Lower lobe of right lung (tissue), 2 donors: Measurements from ENCODE around the gene NRBP1. TPM values are rescaled to one million over a fixed set of nuclear protein-coding genes. Genes with fewer than 3 reads are reported as not detected.
A peak's percentile ranks its signal among the peaks of the same experiment; 100 is the strongest.

Source experiments
- ATAC-seq, 2 donors: fragments of 200-7000 bp; cut with Tn5 transposase; one replicate each; pipeline ENCODE4 v1.9.1; 2020 to 2022; ENCODE audit warnings: mild to moderate bottlenecking in 2 of 2, moderate library complexity in 2 of 2
- DNase-seq: peaks from one replicate; pipeline ENCODE4 v3.0.0-alpha.2; 2020
- H3K27ac ChIP-seq: fragments of 200-600 bp; one replicate; pipeline ENCODE4 v1.8.0; 2022
- H3K27me3 ChIP-seq: fragments of 200-600 bp; one replicate; pipeline ENCODE4 v1.8.0; 2022; ENCODE audit warnings: low read depth
- H3K36me3 ChIP-seq: fragments of 200-600 bp; one replicate; pipeline ENCODE4 v1.8.0; 2022; ENCODE audit warnings: mild to moderate bottlenecking
- H3K4me1 ChIP-seq: fragments of 200-600 bp; one replicate; pipeline ENCODE4 v1.8.0; 2022
- H3K4me3 ChIP-seq: fragments of 200-600 bp; one replicate; pipeline ENCODE4 v1.8.0; 2022; ENCODE audit warnings: mild to moderate bottlenecking
- H3K9me3 ChIP-seq: fragments of 200-600 bp; one replicate; pipeline ENCODE4 v1.8.0; 2022
- CTCF ChIP-seq: fragments of 200-600 bp; IDR thresholded peaks from one replicate; pipeline ENCODE4 v1.8.0; 2022; ENCODE audit warnings: antibody characterized with exemption, mild to moderate bottlenecking
- intact Hi-C: fragments of 100-400 bp; cut with DNase I; formaldehyde crosslinking; loops from one replicate; pipeline ENCODE4 v1.11.0; 2022
- total RNA-seq: library from RNA; stranded (reverse); fragmentation: NEBNext Ultra II Directional; extraction: Animal tissue kit (Norgen Biotek cat#: 25700); gene quantifications from one replicate; pipeline ENCODE4 v1.2.1, GENCODE V29; 2021
- donor health status: DM: no; HTN: yes; CAD: no; lungs with severe emphysema.

The NRBP1 gene
- total RNA-seq, 1 donor from 2014 or later, result 66.5 TPM

GRCh38 chr2:27485496-27485895, 57.1 kb downstream of the NRBP1 start:
- intact Hi-C loops, result no loop called here
- DNase-seq (no peak), ATAC-seq (no peak)
- H3K27me3 ChIP-seq, result no peaks in the 10 kb centered on the region
- H3K27ac ChIP-seq, result no peak overlapping the region
- no peaks in the 10 kb centered on the region for H3K9me3 ChIP-seq
- no peak overlapping the region for H3K4me3 ChIP-seq
- peaks cover 45% of the 10 kb centered on the region for H3K36me3 ChIP-seq
- TF ChIP-seq CTCF, result no peak
- H3K4me1 ChIP-seq, result peaks cover 13% of the 10 kb centered on the region

GRCh38 chr2:27489118-27489497, 60.7 kb downstream of the NRBP1 start:
- DNase-seq (no peak), ATAC-seq (peak; percentile 1 to 13)
- Histone ChIP-seq H3K4me1 (peaks cover 13% of the 10 kb centered on the region), H3K27me3 (peaks cover 3% of the 10 kb centered on the region), H3K27ac (peak overlapping the region; percentile 74), H3K9me3 (no peaks in the 10 kb centered on the region), H3K4me3 (peak overlapping the region; percentile 70), H3K36me3 (peaks cover 18% of the 10 kb centered on the region)
- intact Hi-C loops, result no loop called here
- TF ChIP-seq CTCF, result no peak

GRCh38 chr2:27489498-27490397, 61.3 kb downstream of the NRBP1 start, which contains the start of gene IFT172:
IFT172 (minus strand) TSS chr2:27489743; CDS start chr2:27489653, 90 bp downstream.
- ATAC-seq (peak; percentile 97 to 99), DNase-seq (peak; percentile 100)
- H3K4me3 ChIP-seq, result peak within 1 kb of the TSS; percentile 70
- no peak for TF ChIP-seq CTCF
- peaks cover 17% of the 10 kb centered on the region for H3K4me1 ChIP-seq
- H3K27me3 ChIP-seq, result peaks cover 10% of the 10 kb centered on the region
- intact Hi-C loops, result no loop called here
- peak within 1 kb of the TSS; percentile 74 for H3K27ac ChIP-seq
- peaks cover 12% of the 10 kb centered on the region for H3K36me3 ChIP-seq
- H3K9me3 ChIP-seq, result no peaks in the 10 kb centered on the region

Other genes with a start within 250 kb of the NRBP1 start
- gene ATRAID, start 216.6 kb upstream of the NRBP1 start, total RNA-seq, result 102 TPM
- gene SLC5A6, start 216.4 kb upstream of the NRBP1 start, total RNA-seq, result 20.8 TPM
- 28.8 TPM for gene CAD, start 211.3 kb upstream of the NRBP1 start, total RNA-seq
- 0.80 TPM for gene SLC30A3, start 165.6 kb upstream of the NRBP1 start, total RNA-seq
- not detected for gene DNAJC5G, start 153.2 kb upstream of the NRBP1 start, total RNA-seq
- not detected for gene TRIM54, start 146.2 kb upstream of the NRBP1 start, total RNA-seq
- gene UCN, start 120.2 kb upstream of the NRBP1 start, total RNA-seq, result 4.0 TPM
- gene MPV17, start 105.5 kb upstream of the NRBP1 start, total RNA-seq, result 79.2 TPM
- 56.4 TPM for gene GTF3C2, start 71.9 kb upstream of the NRBP1 start, total RNA-seq
- 32.9 TPM for gene EIF2B4, start 58.3 kb upstream of the NRBP1 start, total RNA-seq
- gene SNX17, start 58.0 kb upstream of the NRBP1 start, total RNA-seq, result 107 TPM
- gene ZNF513, start 47.9 kb upstream of the NRBP1 start, total RNA-seq, result 13.9 TPM
- 52.0 TPM for gene PPM1G, start 19.0 kb upstream of the NRBP1 start, total RNA-seq
- gene KRTCAP3, start 13.8 kb downstream of the NRBP1 start, total RNA-seq, result 18.8 TPM
- 38.1 TPM for gene IFT172, start 61.1 kb downstream of the NRBP1 start, total RNA-seq
- 1.6 TPM for gene FNDC4, start 66.6 kb downstream of the NRBP1 start, total RNA-seq
- 0.44 TPM for gene GCKR, start 68.2 kb downstream of the NRBP1 start, total RNA-seq
- 29.5 TPM for gene ZNF512, start 154.4 kb downstream of the NRBP1 start, total RNA-seq
- gene CCDC121, start 200.4 kb downstream of the NRBP1 start, total RNA-seq, result 5.9 TPM
- gene GPN1, start 200.4 kb downstream of the NRBP1 start, total RNA-seq, result 21.9 TPM
- gene SUPT7L, start 235.0 kb downstream of the NRBP1 start, total RNA-seq, result 29.6 TPM
- 19.6 TPM for gene SLC4A1AP, start 235.3 kb downstream of the NRBP1 start, total RNA-seq